GM23338 (cell line): ENCODE data around the gene TNS3.

Source experiments
- CTCF ChIP-seq, 2 experiments: fragments of 200-600 bp in 1 of 2; sonication (generic) in 1 of 2; conservative IDR thresholded peaks; 2 replicates each; pipeline versions ENCODE4 v1.5.1 to v1.6.1; 2016 to 2017; ENCODE audit warnings: antibody characterized with exemption in 2 of 2, low read depth in 2 of 2, mild to moderate bottlenecking in 2 of 2, moderate library complexity in 1 of 2
- JUNB ChIP-seq: IDR thresholded peaks from one replicate; pipeline ENCODE4 v1.6.1; 2016; ENCODE audit warnings: antibody characterized with exemption; ENCODE audit not compliant: unreplicated experiment
- POLR2AphosphoS5 ChIP-seq: IDR thresholded peaks from 2 replicates; pipeline ENCODE4 v1.6.1; 2016; ENCODE audit warnings: antibody characterized with exemption, low read depth
- TF ChIP-seq, protein P1 (sequence below): IDR thresholded peaks from one replicate; pipeline ENCODE4 v1.6.1; 2018; ENCODE audit warnings: antibody characterized with exemption; ENCODE audit not compliant: unreplicated experiment

DNA sequence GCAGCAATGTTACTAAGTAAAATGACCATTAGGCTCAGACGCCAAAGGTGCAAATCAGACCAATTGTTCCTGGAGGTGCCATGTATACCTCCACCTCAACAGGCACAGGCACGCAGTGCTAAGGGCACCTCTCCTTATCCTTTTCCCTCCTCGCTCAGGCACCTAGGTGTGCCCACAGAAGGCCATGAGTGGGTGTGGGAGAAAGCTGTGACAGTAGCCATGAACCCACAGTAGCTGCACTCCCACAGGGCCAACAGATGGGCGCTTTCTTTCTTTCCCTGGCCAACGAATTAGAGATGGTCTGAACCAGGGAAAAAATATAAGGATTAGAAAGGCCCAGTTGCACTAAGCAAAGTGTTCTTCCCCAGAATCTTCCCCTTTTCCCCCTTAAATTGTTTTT, 15.5 kb upstream of the TNS3 start:
- no peak for TF ChIP-seq CTCF (conservative IDR thresholded peaks at IDR 0.05; ENCODE audit: low read depth in 2 of 2)
- TF ChIP-seq, protein P1, sequence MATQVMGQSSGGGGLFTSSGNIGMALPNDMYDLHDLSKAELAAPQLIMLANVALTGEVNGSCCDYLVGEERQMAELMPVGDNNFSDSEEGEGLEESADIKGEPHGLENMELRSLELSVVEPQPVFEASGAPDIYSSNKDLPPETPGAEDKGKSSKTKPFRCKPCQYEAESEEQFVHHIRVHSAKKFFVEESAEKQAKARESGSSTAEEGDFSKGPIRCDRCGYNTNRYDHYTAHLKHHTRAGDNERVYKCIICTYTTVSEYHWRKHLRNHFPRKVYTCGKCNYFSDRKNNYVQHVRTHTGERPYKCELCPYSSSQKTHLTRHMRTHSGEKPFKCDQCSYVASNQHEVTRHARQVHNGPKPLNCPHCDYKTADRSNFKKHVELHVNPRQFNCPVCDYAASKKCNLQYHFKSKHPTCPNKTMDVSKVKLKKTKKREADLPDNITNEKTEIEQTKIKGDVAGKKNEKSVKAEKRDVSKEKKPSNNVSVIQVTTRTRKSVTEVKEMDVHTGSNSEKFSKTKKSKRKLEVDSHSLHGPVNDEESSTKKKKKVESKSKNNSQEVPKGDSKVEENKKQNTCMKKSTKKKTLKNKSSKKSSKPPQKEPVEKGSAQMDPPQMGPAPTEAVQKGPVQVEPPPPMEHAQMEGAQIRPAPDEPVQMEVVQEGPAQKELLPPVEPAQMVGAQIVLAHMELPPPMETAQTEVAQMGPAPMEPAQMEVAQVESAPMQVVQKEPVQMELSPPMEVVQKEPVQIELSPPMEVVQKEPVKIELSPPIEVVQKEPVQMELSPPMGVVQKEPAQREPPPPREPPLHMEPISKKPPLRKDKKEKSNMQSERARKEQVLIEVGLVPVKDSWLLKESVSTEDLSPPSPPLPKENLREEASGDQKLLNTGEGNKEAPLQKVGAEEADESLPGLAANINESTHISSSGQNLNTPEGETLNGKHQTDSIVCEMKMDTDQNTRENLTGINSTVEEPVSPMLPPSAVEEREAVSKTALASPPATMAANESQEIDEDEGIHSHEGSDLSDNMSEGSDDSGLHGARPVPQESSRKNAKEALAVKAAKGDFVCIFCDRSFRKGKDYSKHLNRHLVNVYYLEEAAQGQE: no peak
- TF ChIP-seq POLR2AphosphoS5: no peak
- TF ChIP-seq JUNB: no peak
